DMS53 (cell line): ENCODE results near the gene PCDHA12.
"Not testable (repeated sequence)": the region's sequence is repeated elsewhere in the genome, so short reads cannot be mapped to it uniquely, and the experiment has no call there.

ENCODE experiments used
- DNase-seq: peaks from one replicate; lab custom pipeline; 2025; lab: John Stamatoyannopoulos, UW

PCDHA12 gene

GRCh38 chr5:140875085-140876065, at the start of gene PCDHA12:
Gene PCDHA12, plus strand, starts transcription at chr5:140875308. Its CDS starts 165 bp downstream, at chr5:140875473.
- DNase-seq = peak; percentile 76

- peak; percentile 59 for DNase-seq
Observed at GRCh38 chr5:140827704-140828361, 47.3 kb upstream of the PCDHA12 start, which contains the start of gene PCDHA6. Gene PCDHA6, plus strand, starts transcription at chr5:140827960. Its CDS starts 132 bp downstream, at chr5:140828092.

GRCh38 chr5:140828362-140828737, 46.8 kb upstream of the PCDHA12 start:
- peak; percentile 68 for DNase-seq

GRCh38 chr5:140829511-140830501, 45.3 kb upstream of the PCDHA12 start:
- not testable (repeated sequence) for DNase-seq

- DNase-seq = peak; percentile 79
Observed at GRCh38 chr5:140833993-140834392, 41.1 kb upstream of the PCDHA12 start, which contains the start of gene PCDHA7. Gene PCDHA7, plus strand, starts transcription at chr5:140834269. Its CDS starts 115 bp downstream, at chr5:140834384.

- peak; percentile 77 for DNase-seq
Observed at GRCh38 chr5:140834439-140835008, 40.6 kb upstream of the PCDHA12 start.

GRCh38 chr5:140835622-140836510, 39.2 kb upstream of the PCDHA12 start:
- DNase-seq = no peak

GRCh38 chr5:140840978-140841962, 33.8 kb upstream of the PCDHA12 start, which contains the start of gene PCDHA8:
Gene PCDHA8, plus strand, starts transcription at chr5:140841187. Its CDS starts 135 bp downstream, at chr5:140841322.
- DNase-seq = peak; percentile 78

GRCh38 chr5:140842798-140843733, 32.0 kb upstream of the PCDHA12 start:
- DNase-seq = no peak

- peak; percentile 51 for DNase-seq
Observed at GRCh38 chr5:140848139-140849102, 26.7 kb upstream of the PCDHA12 start, which contains the start of gene PCDHA9. Gene PCDHA9, plus strand, starts transcription at chr5:140848382. Its CDS starts 114 bp downstream, at chr5:140848496.

GRCh38 chr5:140849831-140850634, 25.1 kb upstream of the PCDHA12 start:
- not testable (repeated sequence) for DNase-seq

- peak; percentile 88 for DNase-seq
Observed at GRCh38 chr5:140855772-140856674, 19.1 kb upstream of the PCDHA12 start, which contains the start of gene PCDHA10. Gene PCDHA10, plus strand, starts transcription at chr5:140855897. Its CDS starts 152 bp downstream, at chr5:140856049.

- no peak for DNase-seq
Observed at GRCh38 chr5:140857177-140857986, 17.7 kb upstream of the PCDHA12 start.

- DNase-seq = no peak
Observed at GRCh38 chr5:140857987-140858240, 17.2 kb upstream of the PCDHA12 start.
